Activated CD4-positive, alpha-beta T cell treated with anti-CD3 and anti-CD28 coated beads for 36 hours (primary cell): ENCODE results near the gene ALDH6A1. TPM values are rescaled to one million over a fixed set of nuclear protein-coding genes. Genes with fewer than 3 reads are reported as not detected.

Experiments used
- ATAC-seq: fragments of 200-7000 bp; cut with Tn5 transposase; one replicate; pipeline ENCODE4 v1.10.0; 2021; ENCODE audit warnings: mild to moderate bottlenecking, moderate library complexity
- CTCF ChIA-PET: fragments of 350-600 bp; sonication (Branson Sonifier 250); formaldehyde crosslinking; loops from one replicate; lab custom pipeline; 2021; ENCODE audit warnings: antibody characterized with exemption; lab: Charles Lee
- POLR2A ChIA-PET: fragments of 350-600 bp; sonication (Branson Sonifier 250); formaldehyde crosslinking; loops from one replicate; lab custom pipeline; 2021; ENCODE audit warnings: antibody characterized with exemption, inconsistent platforms; lab: Charles Lee
- DNase-seq: peaks from one replicate; pipeline ENCODE4 v3.0.0-alpha.2; 2020
- H3K27ac Mint-ChIP-seq: one replicate; pipeline ENCODE4 v1.8.0; 2021; ENCODE audit warnings: mixed read lengths
- H3K27me3 Mint-ChIP-seq: one replicate; pipeline ENCODE4 v1.8.0; 2021; ENCODE audit warnings: mixed read lengths
- H3K36me3 Mint-ChIP-seq: one replicate; pipeline ENCODE4 v1.8.0; 2021; ENCODE audit warnings: low read depth, mixed read lengths
- H3K4me1 Mint-ChIP-seq: one replicate; pipeline ENCODE4 v1.8.0; 2021; ENCODE audit warnings: mixed read lengths
- H3K4me3 Mint-ChIP-seq: one replicate; pipeline ENCODE4 v1.8.0; 2021; ENCODE audit warnings: mild to moderate bottlenecking, moderate library complexity, mixed read lengths
- H3K9me3 Mint-ChIP-seq: one replicate; pipeline ENCODE4 v1.8.0; 2021; ENCODE audit warnings: low read depth, mixed read lengths
- intact Hi-C, 2 experiments: fragments of 100-400 bp; cut with DNase I in 1 of 2; cut with micrococcal nuclease in 1 of 2; formaldehyde crosslinking; loops; one replicate each; pipeline versions ENCODE4 v1.14.2 to v1.15.1; 2022 to 2024; cut with DNase I, micrococcal nuclease
- total RNA-seq, 2 experiments: library from RNA; stranded (reverse); gene quantifications; one replicate each; pipeline ENCODE4 v1.2.3, GENCODE V29; 2021

ALDH6A1 gene
- total RNA-seq, 2 experiments from 2014 or later, result 17.2 to 24.6 TPM

- POLR2A ChIA-PET, result no interaction called here
- no peak for DNase-seq
- ATAC-seq, result no peak
- no peak overlapping the region for H3K4me3 Mint-ChIP-seq
- CTCF ChIA-PET, result interaction anchor here (0.6 kb wide), 1 partner anchor 274 kb away, joined by 3 read pairs; no protein-coding TSS in a partner anchor
- H3K27me3 Mint-ChIP-seq, result no peaks in the 10 kb centered on the region
- intact Hi-C loops, result no loop called here
- H3K36me3 Mint-ChIP-seq, result no peaks in the 10 kb centered on the region
- H3K4me1 Mint-ChIP-seq, result no peaks in the 10 kb centered on the region
- H3K27ac Mint-ChIP-seq, result no peak overlapping the region
- H3K9me3 Mint-ChIP-seq, result no peaks in the 10 kb centered on the region
Measured at GRCh38 chr14:74049876-74050495, 34.3 kb downstream of the ALDH6A1 start.

DNA sequence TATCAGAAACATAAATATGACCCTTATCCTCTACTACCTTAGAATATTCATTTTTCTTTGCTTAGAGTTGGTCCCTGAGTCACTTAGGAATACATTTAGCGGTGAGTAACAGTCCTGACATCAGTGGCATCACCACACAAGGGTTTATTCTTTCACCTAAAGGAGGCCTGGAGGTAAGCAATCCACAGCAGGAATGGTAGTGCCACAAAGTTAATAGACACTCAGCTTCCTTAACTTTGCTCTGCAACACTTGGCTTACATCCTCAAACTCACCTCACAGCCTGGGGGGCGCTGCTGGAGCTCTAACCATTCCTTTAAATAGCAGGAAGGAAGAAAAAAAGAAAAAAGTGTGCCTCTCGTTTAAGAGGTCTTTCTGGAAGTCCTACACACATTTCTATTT lies 36.0 kb downstream of the ALDH6A1 start:
- H3K27me3 Mint-ChIP-seq, result no peaks in the 10 kb centered on the region
- H3K4me1 Mint-ChIP-seq, result no peaks in the 10 kb centered on the region
- H3K4me3 Mint-ChIP-seq, result no peak overlapping the region
- ATAC-seq (no peak), DNase-seq (no peak)
- ChIA-PET CTCF (no interaction called here), POLR2A (no interaction called here)
- no peaks in the 10 kb centered on the region for H3K9me3 Mint-ChIP-seq
- no peaks in the 10 kb centered on the region for H3K36me3 Mint-ChIP-seq
- H3K27ac Mint-ChIP-seq, result no peak overlapping the region
- intact Hi-C loops, result no loop called here

DNA sequence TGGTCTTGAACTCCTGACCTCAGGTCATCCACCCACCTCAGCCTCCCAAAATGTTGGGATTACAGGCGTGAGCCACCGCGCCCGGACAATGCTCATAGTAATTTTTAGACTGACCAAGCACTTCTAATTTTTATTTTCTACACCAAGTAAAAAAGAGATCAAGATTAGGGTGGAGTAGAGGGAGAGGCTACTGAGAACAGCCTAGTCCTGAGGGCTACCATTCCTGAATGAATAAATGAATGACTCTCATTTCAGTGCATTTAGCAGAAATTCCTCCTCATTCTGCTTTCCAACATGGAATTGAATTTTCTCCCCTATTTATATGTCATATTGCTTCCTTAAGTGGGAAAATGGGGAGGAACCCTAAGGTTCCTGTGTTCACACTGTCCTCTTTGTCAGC lies 38.7 kb downstream of the ALDH6A1 start:
- intact Hi-C loops, result no loop called here
- DNase-seq, result no peak
- no peak overlapping the region for H3K4me3 Mint-ChIP-seq
- no peak for ATAC-seq
- ChIA-PET CTCF (no interaction called here), POLR2A (no interaction called here)
- no peak overlapping the region for H3K27ac Mint-ChIP-seq
- no peaks in the 10 kb centered on the region for H3K27me3 Mint-ChIP-seq
- no peaks in the 10 kb centered on the region for H3K36me3 Mint-ChIP-seq
- no peaks in the 10 kb centered on the region for H3K9me3 Mint-ChIP-seq
- no peaks in the 10 kb centered on the region for H3K4me1 Mint-ChIP-seq

- ATAC-seq, result no peak
- Mint-ChIP-seq H3K27ac (no peak overlapping the region), H3K4me1 (no peaks in the 10 kb centered on the region), H3K27me3 (no peaks in the 10 kb centered on the region), H3K9me3 (no peaks in the 10 kb centered on the region), H3K4me3 (no peak overlapping the region), H3K36me3 (no peaks in the 10 kb centered on the region)
- ChIA-PET CTCF (interaction anchor here (0.6 to 0.9 kb wide), 3 partner anchors 30 to 205 kb away, joined by 3 to 4 read pairs (median 4); no protein-coding TSS in a partner anchor), POLR2A (no interaction called here)
- DNase-seq, result no peak
- intact Hi-C loops, result no loop called here
Measured at GRCh38 chr14:74042296-74042695, 42.0 kb downstream of the ALDH6A1 start.

GRCh38 chr14:74038020-74038859 lies 46.0 kb downstream of the ALDH6A1 start:
- Mint-ChIP-seq H3K36me3 (no peaks in the 10 kb centered on the region), H3K4me1 (no peaks in the 10 kb centered on the region), H3K4me3 (no peak overlapping the region), H3K27ac (no peak overlapping the region), H3K9me3 (no peaks in the 10 kb centered on the region), H3K27me3 (no peaks in the 10 kb centered on the region)
- ATAC-seq (peak; percentile 51), DNase-seq (no peak)
- intact Hi-C loops, result loop anchor here in 1 of 2 experiments (1.0 to 5.0 kb wide), 4 partner anchors 88 to 531 kb away; partner anchors contain the start of genes COQ6 and FAM161B
- CTCF ChIA-PET, result interaction anchor here (0.8 to 1.4 kb wide), 5 partner anchors 9 to 43 kb away, joined by 3 to 4 read pairs (median 3); no protein-coding TSS in a partner anchor
- POLR2A ChIA-PET, result no interaction called here

GRCh38 chr14:74035556-74035955 lies 48.7 kb downstream of the ALDH6A1 start:
- H3K4me1 Mint-ChIP-seq, result no peaks in the 10 kb centered on the region
- no peaks in the 10 kb centered on the region for H3K27me3 Mint-ChIP-seq
- no peak overlapping the region for H3K27ac Mint-ChIP-seq
- CTCF ChIA-PET, result interaction anchor here (0.7 kb wide), 2 partner anchors 173 to 223 kb away, joined by 3 read pairs; no protein-coding TSS in a partner anchor
- H3K9me3 Mint-ChIP-seq, result no peaks in the 10 kb centered on the region
- H3K36me3 Mint-ChIP-seq, result no peaks in the 10 kb centered on the region
- ATAC-seq (no peak), DNase-seq (no peak)
- intact Hi-C loops, result loop anchor here in 1 of 2 experiments (5.0 kb wide), 2 partner anchors 208 to 528 kb away; no protein-coding TSS in a partner anchor
- POLR2A ChIA-PET, result no interaction called here
- no peak overlapping the region for H3K4me3 Mint-ChIP-seq

DNA sequence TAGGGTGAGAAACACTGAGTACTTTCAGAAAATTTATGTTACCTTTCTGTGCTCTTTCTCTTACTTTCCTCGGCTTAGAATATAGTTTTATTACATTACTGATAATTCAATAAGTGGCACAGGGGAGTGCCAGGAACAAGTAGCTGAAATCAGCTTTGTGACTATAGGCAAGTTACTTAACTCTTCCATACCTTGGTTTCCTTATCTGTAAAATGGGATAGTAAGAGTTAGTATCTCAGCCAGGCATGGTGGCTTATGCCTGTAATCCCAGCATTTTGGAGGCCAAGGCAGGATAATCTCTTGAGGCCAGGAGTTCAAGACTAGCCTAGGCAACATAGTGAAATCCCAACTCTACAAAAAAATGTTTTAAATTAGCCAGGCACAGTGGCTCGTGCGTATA lies 49.7 kb downstream of the ALDH6A1 start:
- ATAC-seq, result no peak
- Mint-ChIP-seq H3K4me3 (no peak overlapping the region), H3K4me1 (no peaks in the 10 kb centered on the region), H3K27ac (no peak overlapping the region), H3K27me3 (no peaks in the 10 kb centered on the region), H3K9me3 (no peaks in the 10 kb centered on the region), H3K36me3 (no peaks in the 10 kb centered on the region)
- intact Hi-C loops, result no loop called here
- CTCF ChIA-PET, result no interaction called here
- POLR2A ChIA-PET, result interaction anchor here (0.6 kb wide), 1 partner anchor 27 kb away, joined by 3 read pairs; no protein-coding TSS in a partner anchor
- no peak for DNase-seq

DNA sequence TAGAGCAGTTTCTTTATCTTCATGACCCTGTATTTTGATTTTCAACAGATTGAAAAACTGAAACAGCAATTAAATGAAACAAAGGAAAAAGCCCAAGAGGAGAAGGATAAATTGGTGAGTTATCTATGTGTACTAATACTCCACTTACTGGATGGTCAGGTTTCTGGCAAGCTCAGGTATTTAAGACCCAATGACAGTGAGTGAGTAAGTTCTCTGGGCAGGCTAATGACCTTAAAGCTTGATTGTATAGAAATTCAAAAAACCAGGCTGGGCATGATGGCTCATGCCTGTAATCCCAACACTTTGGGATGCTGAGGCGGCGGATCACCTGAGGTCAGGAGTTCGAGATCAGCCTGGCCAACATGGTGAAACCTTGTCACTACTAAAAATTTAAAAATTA lies 55.1 kb downstream of the ALDH6A1 start:
- no peak overlapping the region for H3K27ac Mint-ChIP-seq
- H3K27me3 Mint-ChIP-seq, result no peaks in the 10 kb centered on the region
- CTCF ChIA-PET, result interaction anchor here (0.8 kb wide), 1 partner anchor 10 kb away, joined by 4 read pairs; no protein-coding TSS in a partner anchor

GRCh38 chr14:74022346-74022745 lies 61.9 kb downstream of the ALDH6A1 start:
- no peak for ATAC-seq
- Mint-ChIP-seq H3K27me3 (no peaks in the 10 kb centered on the region), H3K4me3 (no peak overlapping the region), H3K9me3 (no peaks in the 10 kb centered on the region), H3K4me1 (peaks cover 12% of the 10 kb centered on the region), H3K36me3 (no peaks in the 10 kb centered on the region), H3K27ac (no peak overlapping the region)
- ChIA-PET CTCF (no interaction called here), POLR2A (interaction anchor here (0.7 kb wide), 1 partner anchor 389 kb away, joined by 3 read pairs; no protein-coding TSS in a partner anchor)
- intact Hi-C loops, result no loop called here
- DNase-seq, result no peak

More for the DNA sequence above, 55.1 kb downstream of the ALDH6A1 start:
- Mint-ChIP-seq H3K36me3 (no peaks in the 10 kb centered on the region), H3K4me3 (no peak overlapping the region), H3K4me1 (no peaks in the 10 kb centered on the region), H3K9me3 (no peaks in the 10 kb centered on the region)
- POLR2A ChIA-PET, result no interaction called here
- intact Hi-C loops, result no loop called here
- DNase-seq (no peak), ATAC-seq (no peak)

- Mint-ChIP-seq H3K9me3 (no peaks in the 10 kb centered on the region), H3K36me3 (no peaks in the 10 kb centered on the region), H3K4me3 (peak overlapping the region; percentile 80), H3K4me1 (peaks cover 12% of the 10 kb centered on the region), H3K27ac (peak overlapping the region; percentile 58), H3K27me3 (no peaks in the 10 kb centered on the region)
- ChIA-PET POLR2A (interaction anchor here (0.6 to 1.0 kb wide), 2 partner anchors 70 to 1232 kb away, joined by 3 read pairs; partner anchors contain the start of genes COQ6 and FAM161B), CTCF (interaction anchor here (0.6 to 0.7 kb wide), 2 partner anchors 19 to 865 kb away, joined by 3 to 4 read pairs; no protein-coding TSS in a partner anchor)
- ATAC-seq (no peak), DNase-seq (no peak)
- intact Hi-C loops, result loop anchor here (1.0 to 10.0 kb wide), 12 partner anchors 65 to 693 kb away; partner anchors contain the start of genes ALDH6A1 (in 2 of the 2), COQ6 (in 2 of the 2), FAM161B (in 2 of the 2) and LIN52 (in 2 of the 2)
Measured at GRCh38 chr14:74019408-74020137, 64.7 kb downstream of the ALDH6A1 start.
